T-helper 2 cell treated with Interferon-gamma antibody and Interleukin-4, amounts not matched to agents 5 μg/mL and 100 μg/mL, for 36 hours (primary cell): Measurements from ENCODE around the gene GPC6.

Experiments
- DNase-seq: peaks from one replicate; pipeline ENCODE4 v3.0.0; 2021; ENCODE audit warnings: low spot score
- H3K27ac Mint-ChIP-seq: one replicate; pipeline ENCODE4 v1.8.0; 2021; ENCODE audit warnings: mild to moderate bottlenecking, mixed read lengths
- H3K27me3 Mint-ChIP-seq: one replicate; pipeline ENCODE4 v1.8.0; 2021; ENCODE audit warnings: low read depth, mixed read lengths
- H3K36me3 Mint-ChIP-seq: one replicate; pipeline ENCODE4 v1.8.0; 2021; ENCODE audit warnings: low read depth, mixed read lengths
- H3K4me1 Mint-ChIP-seq: one replicate; pipeline ENCODE4 v1.8.0; 2021; ENCODE audit warnings: low read depth, mixed read lengths
- H3K4me3 Mint-ChIP-seq: one replicate; pipeline ENCODE4 v1.8.0; 2022; ENCODE audit warnings: mild to moderate bottlenecking, moderate library complexity, mixed read lengths
- H3K9me3 Mint-ChIP-seq: one replicate; pipeline ENCODE4 v1.8.0; 2021; ENCODE audit warnings: mixed read lengths

GPC6 gene

GRCh38 chr13:93963266-93964145, 736.9 kb downstream of the GPC6 start:
- Mint-ChIP-seq H3K4me1 (no peaks in the 10 kb centered on the region), H3K27me3 (no peaks in the 10 kb centered on the region), H3K36me3 (no peaks in the 10 kb centered on the region)

GRCh38 chr13:93964146-93964512, 737.5 kb downstream of the GPC6 start:
- no peak for DNase-seq
- Mint-ChIP-seq H3K9me3 (no peaks in the 10 kb centered on the region), H3K27me3 (no peaks in the 10 kb centered on the region), H3K36me3 (no peaks in the 10 kb centered on the region), H3K4me1 (no peaks in the 10 kb centered on the region), H3K4me3 (no peak overlapping the region), H3K27ac (no peak overlapping the region)

More at GRCh38 chr13:93963266-93964145, 736.9 kb downstream of the GPC6 start:
- H3K9me3 Mint-ChIP-seq: no peaks in the 10 kb centered on the region
- no peak overlapping the region for H3K27ac Mint-ChIP-seq
- no peak for DNase-seq
- no peak overlapping the region for H3K4me3 Mint-ChIP-seq

GRCh38 chr13:93965587-93965986, 739.0 kb downstream of the GPC6 start:
- Mint-ChIP-seq H3K27ac (no peak overlapping the region), H3K9me3 (no peaks in the 10 kb centered on the region), H3K4me3 (no peak overlapping the region), H3K4me1 (no peaks in the 10 kb centered on the region), H3K36me3 (no peaks in the 10 kb centered on the region), H3K27me3 (no peaks in the 10 kb centered on the region)
- DNase-seq: no peak

GRCh38 chr13:93966267-93966936, 739.8 kb downstream of the GPC6 start:
- no peak overlapping the region for H3K4me3 Mint-ChIP-seq
- H3K4me1 Mint-ChIP-seq: no peaks in the 10 kb centered on the region
- no peaks in the 10 kb centered on the region for H3K9me3 Mint-ChIP-seq
- H3K36me3 Mint-ChIP-seq: no peaks in the 10 kb centered on the region
- no peak overlapping the region for H3K27ac Mint-ChIP-seq
- H3K27me3 Mint-ChIP-seq: no peaks in the 10 kb centered on the region
- no peak for DNase-seq

GRCh38 chr13:93967286-93967685, 740.7 kb downstream of the GPC6 start:
- Mint-ChIP-seq H3K27me3 (no peaks in the 10 kb centered on the region), H3K27ac (no peak overlapping the region), H3K4me3 (no peak overlapping the region), H3K36me3 (no peaks in the 10 kb centered on the region), H3K9me3 (no peaks in the 10 kb centered on the region), H3K4me1 (no peaks in the 10 kb centered on the region)
- DNase-seq: no peak

GRCh38 chr13:93975242-93975641, 748.6 kb downstream of the GPC6 start:
- H3K4me1 Mint-ChIP-seq: no peaks in the 10 kb centered on the region
- H3K4me3 Mint-ChIP-seq: no peak overlapping the region
- no peak overlapping the region for H3K27ac Mint-ChIP-seq
- no peaks in the 10 kb centered on the region for H3K27me3 Mint-ChIP-seq
- no peaks in the 10 kb centered on the region for H3K9me3 Mint-ChIP-seq
- no peaks in the 10 kb centered on the region for H3K36me3 Mint-ChIP-seq
- DNase-seq: no peak

- no peak overlapping the region for H3K27ac Mint-ChIP-seq
- H3K9me3 Mint-ChIP-seq: no peaks in the 10 kb centered on the region
- no peaks in the 10 kb centered on the region for H3K4me1 Mint-ChIP-seq
- no peaks in the 10 kb centered on the region for H3K27me3 Mint-ChIP-seq
- H3K36me3 Mint-ChIP-seq: no peaks in the 10 kb centered on the region
- no peak for DNase-seq
- no peak overlapping the region for H3K4me3 Mint-ChIP-seq
These were observed 749.9 kb downstream of the GPC6 start for GRCh38 chr13:93976528-93976927.

GRCh38 chr13:93977986-93978385, 751.4 kb downstream of the GPC6 start:
- Mint-ChIP-seq H3K9me3 (no peaks in the 10 kb centered on the region), H3K4me1 (no peaks in the 10 kb centered on the region), H3K27me3 (no peaks in the 10 kb centered on the region), H3K27ac (no peak overlapping the region), H3K36me3 (no peaks in the 10 kb centered on the region), H3K4me3 (no peak overlapping the region)
- no peak for DNase-seq

- no peaks in the 10 kb centered on the region for H3K4me1 Mint-ChIP-seq
- H3K36me3 Mint-ChIP-seq: no peaks in the 10 kb centered on the region
- no peak overlapping the region for H3K27ac Mint-ChIP-seq
- DNase-seq: no peak
- H3K4me3 Mint-ChIP-seq: no peak overlapping the region
- no peaks in the 10 kb centered on the region for H3K27me3 Mint-ChIP-seq
- H3K9me3 Mint-ChIP-seq: no peaks in the 10 kb centered on the region
These were observed 754.9 kb downstream of the GPC6 start for GRCh38 chr13:93981426-93981977.

GRCh38 chr13:93982179-93982918, 755.7 kb downstream of the GPC6 start:
- no peak for DNase-seq
- no peak overlapping the region for H3K27ac Mint-ChIP-seq
- H3K9me3 Mint-ChIP-seq: no peaks in the 10 kb centered on the region
- H3K36me3 Mint-ChIP-seq: no peaks in the 10 kb centered on the region
- no peak overlapping the region for H3K4me3 Mint-ChIP-seq
- no peaks in the 10 kb centered on the region for H3K27me3 Mint-ChIP-seq
- no peaks in the 10 kb centered on the region for H3K4me1 Mint-ChIP-seq

GRCh38 chr13:93984052-93984451, 757.4 kb downstream of the GPC6 start:
- Mint-ChIP-seq H3K27ac (no peak overlapping the region), H3K4me3 (no peak overlapping the region), H3K9me3 (no peaks in the 10 kb centered on the region), H3K36me3 (no peaks in the 10 kb centered on the region), H3K27me3 (no peaks in the 10 kb centered on the region), H3K4me1 (no peaks in the 10 kb centered on the region)
- no peak for DNase-seq

GRCh38 chr13:93984876-93985275, 758.3 kb downstream of the GPC6 start:
- H3K36me3 Mint-ChIP-seq: no peaks in the 10 kb centered on the region
- H3K27ac Mint-ChIP-seq: no peak overlapping the region
- H3K4me3 Mint-ChIP-seq: no peak overlapping the region
- no peaks in the 10 kb centered on the region for H3K9me3 Mint-ChIP-seq
- DNase-seq: no peak
- no peaks in the 10 kb centered on the region for H3K27me3 Mint-ChIP-seq
- H3K4me1 Mint-ChIP-seq: no peaks in the 10 kb centered on the region

- Mint-ChIP-seq H3K27ac (no peak overlapping the region), H3K4me3 (no peak overlapping the region), H3K36me3 (no peaks in the 10 kb centered on the region), H3K27me3 (no peaks in the 10 kb centered on the region), H3K4me1 (no peaks in the 10 kb centered on the region), H3K9me3 (no peaks in the 10 kb centered on the region)
- DNase-seq: no peak
These were observed 760.9 kb downstream of the GPC6 start for GRCh38 chr13:93987458-93987857.

- no peak overlapping the region for H3K27ac Mint-ChIP-seq
- H3K27me3 Mint-ChIP-seq: no peaks in the 10 kb centered on the region
- H3K9me3 Mint-ChIP-seq: no peaks in the 10 kb centered on the region
- H3K36me3 Mint-ChIP-seq: no peaks in the 10 kb centered on the region
- no peak for DNase-seq
- no peak overlapping the region for H3K4me3 Mint-ChIP-seq
- no peaks in the 10 kb centered on the region for H3K4me1 Mint-ChIP-seq
These were observed 765.0 kb downstream of the GPC6 start for GRCh38 chr13:93991569-93991968.
